HepG2 (cell line): ENCODE measurements around the gene KCNH1. TPM values are rescaled to one million over a fixed set of nuclear protein-coding genes. Genes with fewer than 3 reads are reported as not detected.

ENCODE experiments used
- ATAC-seq: fragments of 200-7000 bp; cut with Tn5 transposase; 3 replicates; pipeline ENCODE4 v1.9.1; 2020; ENCODE audit warnings: mild to moderate bottlenecking, moderate library complexity
- BruUV-seq: library from RNA; stranded (reverse); fragments of 400-500 nt; replicated peaks from 2 replicates; lab custom pipeline; 2021; lab: Mats Ljungman, UMichigan
- CTCF ChIA-PET: fragments of 300-600 bp; formaldehyde crosslinking; extraction: SDS; loops from one replicate; lab custom pipeline; 2021; ENCODE audit warnings: low total read pairs, inconsistent platforms, low intra/inter-chr PET ratio; lab: Yijun Ruan, JAX
- POLR2A ChIA-PET: fragments of 350-600 bp; sonication (Branson Sonifier 250); formaldehyde crosslinking; loops from one replicate; lab custom pipeline; 2020; ENCODE audit warnings: antibody characterized with exemption, inconsistent platforms; lab: Yijun Ruan, JAX
- DNase-seq: peaks from one replicate; pipeline ENCODE4 v3.0.0-alpha.2; 2015; ENCODE audit warnings: low spot score
- FAIRE-seq: peaks from 3 replicates; lab custom pipeline; 2011; peaks lifted over from hg19 to GRCh38; lab: Jason Lieb, UNC
- H2AFZ ChIP-seq: one replicate; pipeline ENCODE4 v1.6.1; 2011; ENCODE audit warnings: low read length, inconsistent platforms
- H3K27ac ChIP-seq: fragments of 300-600 bp; 3 replicates; pipeline ENCODE4 v1.8.0; 2011; ENCODE audit warnings: mixed run types, mild to moderate bottlenecking, mixed read lengths, low read length, inconsistent platforms; ENCODE audit not compliant: insufficient read depth; ENCODE audit errors: extremely low read length
- H3K27me3 ChIP-seq, 2 experiments: fragments of 200-600 bp in 1 of 2; 2 replicates in 1 of 2; 3 replicates in 1 of 2; pipeline versions ENCODE4 v1.6.0 to v1.8.0; 2011; ENCODE audit warnings: low read length in 2 of 2, mild to moderate bottlenecking in 2 of 2, moderate library complexity in 2 of 2, inconsistent platforms in 1 of 2; ENCODE audit not compliant: insufficient read depth in 2 of 2, control insufficient read depth in 1 of 2
- H3K36me3 ChIP-seq, 2 experiments: fragments of 200-600 bp in 1 of 2; replicated peaks in 1 of 2; 2 replicates in 1 of 2; 3 replicates in 1 of 2; pipeline versions ENCODE4 v1.5.1 to v1.8.0; 2011; ENCODE audit warnings: low read length in 2 of 2, inconsistent platforms in 1 of 2; ENCODE audit not compliant: insufficient read depth in 2 of 2, control insufficient read depth in 1 of 2
- H3K4me1 ChIP-seq: 2 replicates; pipeline ENCODE4 v1.5.1; 2012; ENCODE audit warnings: low read length, inconsistent platforms; ENCODE audit not compliant: insufficient read depth
- H3K4me2 ChIP-seq: 2 replicates; pipeline ENCODE4 v1.6.0; 2011; ENCODE audit warnings: low read depth, low read length, inconsistent platforms
- H3K4me3 ChIP-seq, 3 experiments: fragments of 200-600 bp in 1 of 3; sonication (generic), shearing (Covaris generic) in 1 of 3; replicated peaks in 1 of 3; 2 replicates each; pipeline ENCODE4 v1.5.1; 2011 to 2016; ENCODE audit warnings: low read length in 3 of 3, inconsistent platforms in 2 of 3, low read depth in 2 of 3, mild to moderate bottlenecking in 2 of 3, control low read depth in 1 of 3, mixed read lengths in 1 of 3; ENCODE audit not compliant: insufficient read depth in 1 of 3
- H3K79me2 ChIP-seq: one replicate; pipeline ENCODE4 v1.6.1; 2011; ENCODE audit warnings: low read length, inconsistent platforms; ENCODE audit not compliant: insufficient read depth
- H3K9ac ChIP-seq: 2 replicates; pipeline ENCODE4 v1.6.0; 2011; ENCODE audit warnings: mild to moderate bottlenecking, low read depth, low read length, inconsistent platforms; ENCODE audit not compliant: insufficient read depth
- H3K9me3 ChIP-seq: 2 replicates; pipeline ENCODE4 v1.5.1; 2012; ENCODE audit warnings: mild to moderate bottlenecking, low read length
- H4K20me1 ChIP-seq: 2 replicates; pipeline ENCODE4 v1.6.0; 2011; ENCODE audit warnings: inconsistent platforms, mild to moderate bottlenecking, low read length, moderate library complexity; ENCODE audit not compliant: insufficient read depth
- AHDC1 ChIP-seq: sonication (generic); formaldehyde crosslinking; IDR thresholded peaks from 2 replicates; pipeline ENCODE4 v1.5.1; 2020; ENCODE audit warnings: mild to moderate bottlenecking, missing genetic modification reagents, borderline replicate concordance
- BORCS8-MEF2B ChIP-seq: sonication (generic); formaldehyde crosslinking; IDR thresholded peaks from 2 replicates; pipeline ENCODE4 v1.8.0; 2022; ENCODE audit warnings: mild to moderate bottlenecking, missing genetic modification reagents
- E2F2 ChIP-seq: sonication (generic); formaldehyde crosslinking; IDR thresholded peaks from 2 replicates; pipeline ENCODE4 v1.4.0; 2020; ENCODE audit warnings: missing genetic modification reagents, borderline replicate concordance
- KAT2B ChIP-seq: fragments of 150-350 bp; IDR thresholded peaks from 2 replicates; pipeline ENCODE4 v1.6.1; 2014; ENCODE audit warnings: low read depth, low read length, borderline replicate concordance
- KDM3A ChIP-seq: IDR thresholded peaks from 2 replicates; pipeline ENCODE4 v1.6.1; 2018; ENCODE audit warnings: low read depth, missing compliant biosample characterization
- KMT2A ChIP-seq: sonication (generic); formaldehyde crosslinking; IDR thresholded peaks from 2 replicates; pipeline ENCODE4 v1.4.0; 2020; ENCODE audit warnings: missing genetic modification reagents
- MATR3 ChIP-seq: sonication (generic); formaldehyde crosslinking; IDR thresholded peaks from 2 replicates; pipeline ENCODE4 v1.4.0; 2020; ENCODE audit warnings: missing genetic modification reagents
- NCOR1 ChIP-seq: fragments of 200-600 bp; sonication (generic); IDR thresholded peaks from 2 replicates; pipeline ENCODE4 v1.7.0; 2017; ENCODE audit warnings: antibody characterized with exemption, low read length, borderline replicate concordance
- NFE2 ChIP-seq: sonication (generic); formaldehyde crosslinking; IDR thresholded peaks from 2 replicates; pipeline ENCODE4 v1.4.0; 2020; ENCODE audit warnings: missing genetic modification reagents
- RBM22 ChIP-seq: fragments of 200-400 bp; formaldehyde crosslinking; optimal IDR thresholded peaks from 2 replicates; pipeline ENCODE3; 2017; ENCODE audit warnings: mild to moderate bottlenecking, low read length, moderate library complexity
- SETDB1 ChIP-seq: sonication (generic); formaldehyde crosslinking; IDR thresholded peaks from 2 replicates; pipeline ENCODE4 v1.5.1; 2020; ENCODE audit warnings: missing genetic modification reagents, mild to moderate bottlenecking, borderline replicate concordance
- SMARCC2 ChIP-seq: fragments of 450-650 bp; IDR thresholded peaks from 2 replicates; pipeline ENCODE4 v1.6.1; 2017; ENCODE audit warnings: antibody characterized with exemption, mild to moderate bottlenecking
- ZBTB34 ChIP-seq: sonication (generic); formaldehyde crosslinking; IDR thresholded peaks from 2 replicates; pipeline ENCODE4 v1.8.0; 2022; ENCODE audit warnings: mild to moderate bottlenecking, missing genetic modification reagents
- ZBTB46 ChIP-seq: sonication (generic); formaldehyde crosslinking; IDR thresholded peaks from 2 replicates; pipeline ENCODE4 v1.4.0; 2020; ENCODE audit warnings: mild to moderate bottlenecking, missing genetic modification reagents, borderline replicate concordance
- ZBTB7B ChIP-seq: sonication (generic); formaldehyde crosslinking; IDR thresholded peaks from 2 replicates; pipeline ENCODE4 v1.4.0; 2020; ENCODE audit warnings: missing genetic modification reagents
- WGBS: methylation state at CpG from one replicate; pipeline ENCODE4 v1.1.6; 2017; ENCODE audit warnings: low lambda C conversion rate; 5-methylcytosine and 5-hydroxymethylcytosine counted together
- in situ Hi-C: cut with HindIII; loops from 2 replicates; pipeline ENCODE4 v1.10.0; 2017; ENCODE audit warnings: low pct_unique_long_range_greater_than_20kb; ENCODE audit not compliant: extremely low pct_ligation_motif_present
- intact Hi-C: fragments of 100-400 bp; cut with micrococcal nuclease; formaldehyde crosslinking; loops from one replicate; pipeline ENCODE4 v1.10.0; 2022; ENCODE audit not compliant: unreplicated experiment
- polyA plus RNA-seq, 8 experiments: library from polyadenylated mRNA; depleted of rRNA in 3 of 8; stranded (reverse) in 7 of 8; unstranded in 1 of 8; fragments of >200 nt; fragmentation: Illumina TruSeq in 4 of 8; extraction: Trizol in 4 of 8; gene quantifications; 2 replicates each; pipeline versions ENCODE4 v1.2.1 to v1.2.3, GENCODE V29; 2011 to 2016; ENCODE audit warnings: low read depth in 4 of 8, missing spikeins in 1 of 8, mixed read lengths in 1 of 8; ENCODE audit not compliant: insufficient read depth in 1 of 8
- total RNA-seq, 5 experiments: library from RNA; depleted of rRNA; stranded (reverse); fragments of >200 nt; fragmentation: Illumina TruSeq; extraction: Trizol; gene quantifications; 2 replicates each; pipeline ENCODE4 v1.2.3, GENCODE V29; 2016; ENCODE audit warnings: low read depth in 1 of 5

The KCNH1 gene
- total and polyA plus RNA-seq, 2 of the 13 experiments (the other 11 are each of a cell fraction or from before 2014, with no cell fraction given), result not detected

- no peak for TF ChIP-seq ZBTB34 (CRISPR knock-in tag)
- TF ChIP-seq KDM3A (CRISPR knock-in tag), result no peak
- no peak for TF ChIP-seq NCOR1
- no peak for TF ChIP-seq SMARCC2
- TF ChIP-seq KAT2B, result no peak
- no peak for TF ChIP-seq KMT2A (CRISPR knock-in tag)
- no peak for TF ChIP-seq NFE2
- no peak for TF ChIP-seq ZBTB46 (CRISPR knock-in tag)
- no peak for TF ChIP-seq BORCS8-MEF2B (CRISPR knock-in tag)
These were observed 19.5 kb downstream of the KCNH1 start (continued) for GRCh38 chr1:211114446-211114845.

GRCh38 chr1:211113566-211113965 lies 20.4 kb downstream of the KCNH1 start:
- WGBS, result 0% methylated on average over 2 of the region's 2 CpGs
- Histone ChIP-seq H3K4me2 (no peak overlapping the region), H3K4me1 (no peaks in the 10 kb centered on the region), H3K27ac (no peak overlapping the region), H2AFZ (no peak overlapping the region), H3K79me2 (no peaks in the 10 kb centered on the region), H3K4me3 (no peak overlapping the region), H3K9ac (no peak overlapping the region), H3K27me3 (peaks cover 0 to 3% of the 10 kb centered on the region in 2 experiments; a peak in 1 of 5 replicates), H3K36me3 (no peaks in the 10 kb centered on the region), H4K20me1 (no peaks in the 10 kb centered on the region), H3K9me3 (no peaks in the 10 kb centered on the region)
- BruUV-seq, result no TSS peak
- FAIRE-seq (no peak), DNase-seq (no peak), ATAC-seq (no peak)
- POLR2A ChIA-PET, result no interaction called here
- in situ Hi-C loops (no loop called here), intact Hi-C loops (no loop called here)
- CTCF ChIA-PET, result no interaction called here
- TF ChIP-seq E2F2 (CRISPR knock-in tag) (no peak), SETDB1 (no peak), KMT2A (CRISPR knock-in tag) (no peak), MATR3 (CRISPR knock-in tag) (no peak), RBM22 (no peak), ZBTB7B (no peak), AHDC1 (CRISPR knock-in tag) (no peak)
